ENCODE results near the gene FAM78B. TPM values are rescaled to one million over a fixed set of nuclear protein-coding genes. Genes with fewer than 3 reads are reported as not detected.

Gene FAM78B
- total and polyA plus RNA-seq, 10 of the 15 experiments (the other 5 are each of a cell fraction or from before 2014, with no cell fraction given) = 0.10 to 4.9 (median 1.6) TPM

DNA sequence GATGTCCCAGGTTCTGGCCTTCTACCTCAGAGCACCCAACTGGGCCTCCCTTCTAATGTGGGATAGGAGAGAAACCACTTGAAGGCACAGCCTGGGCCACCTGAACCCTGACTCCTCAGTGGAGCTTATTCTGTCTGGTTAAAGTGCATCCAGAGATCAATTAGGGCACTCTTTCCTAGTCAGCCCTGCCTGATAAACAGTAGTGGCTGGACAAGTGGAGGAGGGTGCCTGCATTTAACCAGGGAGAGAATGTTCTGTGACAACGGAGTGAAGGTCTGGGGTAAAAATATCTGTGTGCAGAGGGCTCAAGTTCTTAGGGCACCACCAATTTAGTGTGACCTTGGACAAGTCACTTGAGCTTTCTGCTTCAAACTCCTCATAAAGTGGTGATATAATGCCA, 101.8 kb downstream of the FAM78B start:
- WGBS (ENCODE audit: insufficient coverage, insufficient replicate concordance, low lambda C conversion rate, missing lambda C conversion rate) = 0% methylated on average over 1 of the region's 1 CpG
- no peaks in the 10 kb centered on the region for H3K27me3 ChIP-seq (replicated peaks in 1 of 2; ENCODE audit: control insufficient read depth in 2 of 2, insufficient read depth in 2 of 2, low read length in 1 of 2)
- no TSS peak for BruUV-seq (replicated peaks)
- H3K4me3 ChIP-seq = no peak overlapping the region
- no peak for TF ChIP-seq YY1 (IDR thresholded peaks at IDR 0.05; ENCODE audit: low read depth, low read length)
- TF ChIP-seq SUPT20H (IDR thresholded peaks at IDR 0.05; ENCODE audit: borderline replicate concordance, control insufficient read depth, low read depth, low read length) = no peak
- no peak for TF ChIP-seq MEF2A (IDR thresholded peaks at IDR 0.05; ENCODE audit: insufficient read depth, low read depth, low read length)
- TF ChIP-seq POU2F2 (IDR thresholded peaks at IDR 0.05; ENCODE audit: borderline replicate concordance, low read depth, low read length) = no peak
- TF ChIP-seq MYB (IDR thresholded peaks at IDR 0.05; ENCODE audit: borderline replicate concordance, low read depth, low read length) = no peak
- no peak for TF ChIP-seq SMC3 (IDR thresholded peaks at IDR 0.05; ENCODE audit: borderline replicate concordance, low read length)
- no peak for TF ChIP-seq BCL11A (IDR thresholded peaks at IDR 0.05; ENCODE audit: low read depth, low read length)
- no peak for TF ChIP-seq SMAD5 (IDR thresholded peaks at IDR 0.05; ENCODE audit: low read depth)
- no peak for TF ChIP-seq EP300 (IDR thresholded peaks at IDR 0.05; ENCODE audit: borderline replicate concordance in 1 of 2, control insufficient read depth in 1 of 2, low read depth in 2 of 2, low read length in 2 of 2)
- TF ChIP-seq CREB1 (IDR thresholded peaks at IDR 0.05; ENCODE audit: low read depth) = no peak
- no peak for TF ChIP-seq RBBP5 (conservative IDR thresholded peaks at IDR 0.05)
- no peak for TF ChIP-seq MEF2B (IDR thresholded peaks at IDR 0.05; ENCODE audit: partially characterized antibody, poor library complexity, severe bottlenecking)
- TF ChIP-seq, protein P1, sequence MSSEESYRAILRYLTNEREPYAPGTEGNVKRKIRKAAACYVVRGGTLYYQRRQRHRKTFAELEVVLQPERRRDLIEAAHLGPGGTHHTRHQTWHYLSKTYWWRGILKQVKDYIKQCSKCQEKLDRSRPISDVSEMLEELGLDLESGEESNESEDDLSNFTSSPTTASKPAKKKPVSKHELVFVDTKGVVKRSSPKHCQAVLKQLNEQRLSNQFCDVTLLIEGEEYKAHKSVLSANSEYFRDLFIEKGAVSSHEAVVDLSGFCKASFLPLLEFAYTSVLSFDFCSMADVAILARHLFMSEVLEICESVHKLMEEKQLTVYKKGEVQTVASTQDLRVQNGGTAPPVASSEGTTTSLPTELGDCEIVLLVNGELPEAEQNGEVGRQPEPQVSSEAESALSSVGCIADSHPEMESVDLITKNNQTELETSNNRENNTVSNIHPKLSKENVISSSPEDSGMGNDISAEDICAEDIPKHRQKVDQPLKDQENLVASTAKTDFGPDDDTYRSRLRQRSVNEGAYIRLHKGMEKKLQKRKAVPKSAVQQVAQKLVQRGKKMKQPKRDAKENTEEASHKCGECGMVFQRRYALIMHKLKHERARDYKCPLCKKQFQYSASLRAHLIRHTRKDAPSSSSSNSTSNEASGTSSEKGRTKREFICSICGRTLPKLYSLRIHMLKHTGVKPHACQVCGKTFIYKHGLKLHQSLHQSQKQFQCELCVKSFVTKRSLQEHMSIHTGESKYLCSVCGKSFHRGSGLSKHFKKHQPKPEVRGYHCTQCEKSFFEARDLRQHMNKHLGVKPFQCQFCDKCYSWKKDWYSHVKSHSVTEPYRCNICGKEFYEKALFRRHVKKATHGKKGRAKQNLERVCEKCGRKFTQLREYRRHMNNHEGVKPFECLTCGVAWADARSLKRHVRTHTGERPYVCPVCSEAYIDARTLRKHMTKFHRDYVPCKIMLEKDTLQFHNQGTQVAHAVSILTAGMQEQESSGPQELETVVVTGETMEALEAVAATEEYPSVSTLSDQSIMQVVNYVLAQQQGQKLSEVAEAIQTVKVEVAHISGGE (CRISPR knock-in tag; IDR thresholded peaks at IDR 0.05) = no peak
- no peak for TF ChIP-seq PAX5 (IDR thresholded peaks at IDR 0.05; ENCODE audit: borderline replicate concordance, low read depth, low read length)
- H3K4me1 ChIP-seq (ENCODE audit: control insufficient read depth, insufficient read depth, low read length) = no peaks in the 10 kb centered on the region
- ChIA-PET RAD21 (ENCODE audit: unreplicated experiment) (interaction anchor here (1.3 to 1.6 kb wide), 2 partner anchors 25 to 105 kb away, joined by 4 to 5 read pairs; no protein-coding TSS in a partner anchor), SMC1A (ENCODE audit: uncharacterized antibody, unreplicated experiment) (no interaction called here), CTCF (interaction anchor here (0.7 to 1.3 kb wide), 2 partner anchors 12 to 20 kb away, joined by 3 to 5 read pairs; no protein-coding TSS in a partner anchor), POLR2A (no interaction called here)
- no peak overlapping the region for H3K9ac ChIP-seq (ENCODE audit: control insufficient read depth, insufficient read depth, low read length)
- in situ Hi-C loops (cut with MboI) = no loop called here
- H3K36me3 ChIP-seq (ENCODE audit: control insufficient read depth in 2 of 2, insufficient read depth in 2 of 2, low read length in 1 of 2) = no peaks in the 10 kb centered on the region
- no peak for FAIRE-seq
- intact Hi-C loops (cut with micrococcal nuclease; ENCODE audit: unreplicated experiment) = no loop called here
- no peak overlapping the region for H3K4me2 ChIP-seq (ENCODE audit: control insufficient read depth, insufficient read depth)
- H3K27ac ChIP-seq (ENCODE audit: control insufficient read depth, insufficient read depth) = no peak overlapping the region
- H2AFZ ChIP-seq (ENCODE audit: control insufficient read depth, low read depth, low read length) = no peak overlapping the region
- no peaks in the 10 kb centered on the region for H3K79me2 ChIP-seq (ENCODE audit: control insufficient read depth, insufficient read depth, low read length)
- H3K9me3 ChIP-seq (replicated peaks; ENCODE audit: control insufficient read depth, insufficient read depth, low read length) = no peaks in the 10 kb centered on the region
- no peak for DNase-seq (ENCODE audit: low read depth, low spot score)
- H4K20me1 ChIP-seq (ENCODE audit: control insufficient read depth, insufficient read depth) = no peaks in the 10 kb centered on the region
- no peak for ATAC-seq

Data from GM12878 (cell line).